NB4 (cell line): ENCODE data around the gene CTBP2.
A peak's percentile ranks its signal among the peaks of the same experiment; 100 is the strongest.

Experiments
- DNase-seq: peaks from one replicate; pipeline ENCODE4 v3.0.0; 2010; ENCODE audit warnings: low read depth
- H3K4me3 ChIP-seq: one replicate; pipeline ENCODE4 v1.5.1; 2011; ENCODE audit warnings: mild to moderate bottlenecking, low read depth, low read length, moderate library complexity
- MYC ChIP-seq: IDR thresholded peaks from 2 replicates; pipeline ENCODE4 v1.6.1; 2011; ENCODE audit warnings: low read depth, low read length
- POLR2A ChIP-seq: IDR thresholded peaks from 2 replicates; pipeline ENCODE4 v1.6.1; 2011; ENCODE audit warnings: mild to moderate bottlenecking; ENCODE audit not compliant: insufficient read length; ENCODE audit errors: extremely low read depth
- TF ChIP-seq, protein P1 (sequence below): IDR thresholded peaks from 2 replicates; pipeline ENCODE4 v1.6.1; 2011; ENCODE audit warnings: low read depth, low read length
- TF ChIP-seq, protein P2 (sequence below): IDR thresholded peaks from one replicate; pipeline ENCODE4 v1.5.1; 2012; ENCODE audit warnings: low read depth, low read length

The CTBP2 gene

DNA sequence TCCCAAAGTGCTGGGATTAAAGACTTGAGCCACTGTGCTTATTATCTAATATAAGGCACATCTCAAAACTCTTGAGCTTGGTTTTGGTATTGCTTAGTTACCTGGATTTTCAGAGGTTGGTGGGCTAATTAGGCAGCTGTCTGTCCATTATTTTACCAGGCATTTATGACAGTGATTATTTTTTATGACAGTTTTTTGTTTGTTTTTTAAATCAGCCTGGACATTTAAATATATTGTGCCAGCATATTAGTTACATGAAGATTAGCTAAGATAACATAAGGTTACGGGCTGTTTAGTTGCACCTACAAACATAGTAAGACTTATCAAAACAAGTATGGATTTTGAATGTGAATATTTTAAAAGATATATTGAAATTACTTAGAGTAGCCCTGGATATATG is 221.1 kb downstream of the CTBP2 start:
- TF ChIP-seq, protein P1, sequence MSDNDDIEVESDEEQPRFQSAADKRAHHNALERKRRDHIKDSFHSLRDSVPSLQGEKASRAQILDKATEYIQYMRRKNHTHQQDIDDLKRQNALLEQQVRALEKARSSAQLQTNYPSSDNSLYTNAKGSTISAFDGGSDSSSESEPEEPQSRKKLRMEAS = no peak
- TF ChIP-seq, protein P2, sequence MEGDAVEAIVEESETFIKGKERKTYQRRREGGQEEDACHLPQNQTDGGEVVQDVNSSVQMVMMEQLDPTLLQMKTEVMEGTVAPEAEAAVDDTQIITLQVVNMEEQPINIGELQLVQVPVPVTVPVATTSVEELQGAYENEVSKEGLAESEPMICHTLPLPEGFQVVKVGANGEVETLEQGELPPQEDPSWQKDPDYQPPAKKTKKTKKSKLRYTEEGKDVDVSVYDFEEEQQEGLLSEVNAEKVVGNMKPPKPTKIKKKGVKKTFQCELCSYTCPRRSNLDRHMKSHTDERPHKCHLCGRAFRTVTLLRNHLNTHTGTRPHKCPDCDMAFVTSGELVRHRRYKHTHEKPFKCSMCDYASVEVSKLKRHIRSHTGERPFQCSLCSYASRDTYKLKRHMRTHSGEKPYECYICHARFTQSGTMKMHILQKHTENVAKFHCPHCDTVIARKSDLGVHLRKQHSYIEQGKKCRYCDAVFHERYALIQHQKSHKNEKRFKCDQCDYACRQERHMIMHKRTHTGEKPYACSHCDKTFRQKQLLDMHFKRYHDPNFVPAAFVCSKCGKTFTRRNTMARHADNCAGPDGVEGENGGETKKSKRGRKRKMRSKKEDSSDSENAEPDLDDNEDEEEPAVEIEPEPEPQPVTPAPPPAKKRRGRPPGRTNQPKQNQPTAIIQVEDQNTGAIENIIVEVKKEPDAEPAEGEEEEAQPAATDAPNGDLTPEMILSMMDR = no peak
- TF ChIP-seq POLR2A (no peak), MYC (no peak)

DNA sequence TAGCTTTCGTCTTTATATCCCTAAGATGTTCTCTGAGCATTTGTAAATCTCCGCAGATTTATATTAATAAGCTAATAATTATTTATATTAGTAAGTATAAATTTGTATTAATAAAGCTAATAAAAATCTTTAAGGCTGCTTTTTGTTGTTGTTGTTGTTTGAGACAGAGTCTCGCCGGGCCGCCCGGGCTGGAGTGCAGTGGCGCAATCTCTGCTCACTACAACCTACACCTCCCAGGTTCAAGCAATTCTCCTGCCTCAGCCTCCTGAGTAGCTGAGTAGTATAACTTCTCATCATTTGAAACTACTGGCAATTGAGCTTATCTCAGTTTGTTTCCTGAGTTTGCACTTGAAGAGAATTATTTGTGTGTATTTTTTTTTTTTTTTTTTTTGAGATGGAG is 223.6 kb downstream of the CTBP2 start:
- H3K4me3 ChIP-seq = no peak overlapping the region
- no peak for DNase-seq
- TF ChIP-seq, protein P2 = no peak
- TF ChIP-seq MYC = no peak
- TF ChIP-seq, protein P1 = no peak
- no peak for TF ChIP-seq POLR2A

More for the DNA sequence above, 221.1 kb downstream of the CTBP2 start:
- no peak overlapping the region for H3K4me3 ChIP-seq
- no peak for DNase-seq

DNA sequence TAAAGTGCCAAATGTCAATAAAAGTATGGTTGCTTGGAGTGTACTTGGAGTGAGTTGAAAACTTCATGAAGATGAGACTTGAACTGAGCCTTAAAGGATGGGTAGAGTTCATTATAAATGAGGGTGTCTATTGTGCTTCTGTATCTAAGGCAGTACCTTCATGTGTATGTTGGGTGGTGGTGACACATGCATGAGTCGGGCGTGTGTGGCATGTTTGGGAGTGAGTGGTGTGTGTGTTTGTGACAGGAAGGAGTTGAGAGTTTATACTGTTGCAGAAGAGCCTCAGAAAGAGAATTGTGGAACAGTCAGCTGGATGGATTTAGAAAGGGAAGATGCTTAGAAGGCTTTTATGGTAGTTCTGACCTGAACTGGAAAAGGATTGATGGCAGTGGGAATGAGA is 224.4 kb downstream of the CTBP2 start:
- DNase-seq = peak; percentile 25
- H3K4me3 ChIP-seq = no peak overlapping the region
- TF ChIP-seq, protein P1 = no peak
- TF ChIP-seq POLR2A = no peak
- TF ChIP-seq, protein P2 = no peak
- no peak for TF ChIP-seq MYC
